GM10266 (cell line): Measurements from ENCODE around the gene NR3C1.
"Not testable (repeated sequence)": the region's sequence is repeated elsewhere in the genome, so short reads cannot be mapped to it uniquely, and the experiment has no call there.

ENCODE experiments used
- DNase-seq: peaks from one replicate; pipeline ENCODE4 v3.0.0; 2012; ENCODE audit errors: extremely low spot score
- CTCF ChIP-seq: IDR thresholded peaks from 2 replicates; pipeline ENCODE4 v1.5.1; 2012; ENCODE audit warnings: mild to moderate bottlenecking, low read depth; ENCODE audit not compliant: control insufficient read depth, insufficient read depth; ENCODE audit errors: missing control alignments

NR3C1 gene

GRCh38 chr5:143331956-143332355 is 71.5 kb downstream of the NR3C1 start:
- DNase-seq: no peak
- no peak for TF ChIP-seq CTCF

GRCh38 chr5:143329843-143330242 is 73.6 kb downstream of the NR3C1 start:
- DNase-seq: no peak
- no peak for TF ChIP-seq CTCF

GRCh38 chr5:143328589-143329220 is 74.8 kb downstream of the NR3C1 start:
- no peak for TF ChIP-seq CTCF
- DNase-seq: no peak

- not testable (repeated sequence) for DNase-seq
Measured at GRCh38 chr5:143325086-143325485, 78.4 kb downstream of the NR3C1 start.

GRCh38 chr5:143322931-143323630 is 80.4 kb downstream of the NR3C1 start:
- not testable (repeated sequence) for DNase-seq

GRCh38 chr5:143322176-143322575 is 81.3 kb downstream of the NR3C1 start:
- DNase-seq: no peak
- TF ChIP-seq CTCF: no peak

GRCh38 chr5:143319437-143320227 is 83.9 kb downstream of the NR3C1 start:
- TF ChIP-seq CTCF: no peak
- no peak for DNase-seq

- DNase-seq: no peak
- no peak for TF ChIP-seq CTCF
Measured at GRCh38 chr5:143318833-143319232, 84.7 kb downstream of the NR3C1 start.
